ENCODE data around the gene BLOC1S3.

The BLOC1S3 gene

DNA sequence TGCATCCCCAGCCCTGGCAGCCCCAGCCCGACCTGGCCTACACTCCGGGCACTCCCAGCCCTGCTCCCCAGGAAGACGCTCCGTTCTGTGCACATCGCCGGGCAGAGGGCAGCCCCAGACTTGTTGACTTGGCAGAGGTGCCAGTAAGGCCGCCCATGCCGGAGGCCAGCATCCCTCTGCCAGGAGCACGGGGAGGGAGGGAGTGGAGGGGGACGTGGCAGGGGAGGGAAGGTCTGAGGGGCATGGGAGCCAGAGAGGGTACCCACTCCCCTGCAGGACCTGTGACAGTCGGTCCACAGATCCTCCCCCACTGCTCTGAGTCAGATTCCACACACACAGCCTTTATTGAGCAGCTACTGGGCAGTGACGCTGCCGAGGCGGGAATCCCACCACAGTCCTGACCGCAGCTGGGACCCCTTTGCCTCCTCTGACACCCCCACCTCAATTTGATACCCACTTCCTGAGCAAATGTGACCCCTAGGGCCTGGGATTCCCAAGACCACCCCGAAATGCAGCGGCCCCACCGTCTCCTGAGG lies 15.9 kb upstream of the BLOC1S3 start:
- DNase-seq: no peak

DNA sequence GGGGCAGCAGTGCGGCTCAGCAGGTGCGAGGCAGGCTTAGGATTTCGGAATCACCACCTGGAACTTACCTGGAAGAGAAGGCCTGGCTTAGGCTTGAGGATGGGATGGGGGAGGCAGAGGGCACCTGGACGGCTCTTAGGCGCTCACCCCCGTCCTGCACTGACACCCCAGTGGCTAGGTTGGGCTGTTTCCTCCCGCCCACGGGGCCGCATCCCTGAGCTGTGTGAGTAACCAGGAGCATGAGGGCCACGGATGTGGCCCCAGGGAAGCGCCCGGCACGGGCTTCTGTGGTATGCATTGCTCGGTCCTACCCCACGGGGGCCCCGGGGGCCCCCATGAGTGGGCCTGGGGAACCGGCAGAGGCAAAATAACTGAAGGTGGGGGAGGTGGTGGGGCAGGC lies 15.4 kb upstream of the BLOC1S3 start:
- DNase-seq: no peak

DNA sequence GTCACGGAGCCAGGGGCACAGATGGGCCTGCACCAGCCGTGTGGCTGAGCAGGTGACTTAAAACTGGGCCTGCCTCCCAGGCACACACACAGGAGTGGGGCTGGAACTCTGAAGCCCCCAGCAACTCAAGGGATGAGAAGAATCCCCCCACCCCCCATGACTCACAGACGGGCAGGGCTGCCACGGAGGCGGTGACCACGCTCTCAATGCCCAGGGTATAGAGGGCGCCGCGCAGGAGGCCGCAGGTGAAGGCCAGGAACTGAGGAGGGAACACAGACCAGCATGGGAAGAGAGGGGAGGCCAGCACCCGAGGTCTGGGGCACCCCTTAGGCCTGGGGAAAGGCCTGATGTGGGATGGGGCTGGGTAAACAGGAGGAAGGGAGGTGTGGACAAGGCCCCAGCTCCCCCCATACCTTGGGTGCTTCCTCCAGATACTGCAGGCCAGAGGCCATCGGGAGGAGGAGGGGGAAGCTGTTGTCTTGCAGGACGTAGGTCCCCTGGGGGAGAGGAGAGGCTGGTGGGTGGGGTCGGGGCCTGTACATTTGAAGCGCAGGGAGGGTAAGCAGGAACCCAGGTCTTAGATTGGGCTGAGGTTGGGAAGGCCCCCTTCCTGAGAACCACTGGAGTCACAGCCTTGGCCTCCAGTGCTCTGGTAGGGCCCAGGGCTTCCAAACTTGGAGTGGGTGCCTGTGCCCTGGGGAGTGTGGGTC lies 14.7 kb upstream of the BLOC1S3 start:
- DNase-seq: no peak

DNA sequence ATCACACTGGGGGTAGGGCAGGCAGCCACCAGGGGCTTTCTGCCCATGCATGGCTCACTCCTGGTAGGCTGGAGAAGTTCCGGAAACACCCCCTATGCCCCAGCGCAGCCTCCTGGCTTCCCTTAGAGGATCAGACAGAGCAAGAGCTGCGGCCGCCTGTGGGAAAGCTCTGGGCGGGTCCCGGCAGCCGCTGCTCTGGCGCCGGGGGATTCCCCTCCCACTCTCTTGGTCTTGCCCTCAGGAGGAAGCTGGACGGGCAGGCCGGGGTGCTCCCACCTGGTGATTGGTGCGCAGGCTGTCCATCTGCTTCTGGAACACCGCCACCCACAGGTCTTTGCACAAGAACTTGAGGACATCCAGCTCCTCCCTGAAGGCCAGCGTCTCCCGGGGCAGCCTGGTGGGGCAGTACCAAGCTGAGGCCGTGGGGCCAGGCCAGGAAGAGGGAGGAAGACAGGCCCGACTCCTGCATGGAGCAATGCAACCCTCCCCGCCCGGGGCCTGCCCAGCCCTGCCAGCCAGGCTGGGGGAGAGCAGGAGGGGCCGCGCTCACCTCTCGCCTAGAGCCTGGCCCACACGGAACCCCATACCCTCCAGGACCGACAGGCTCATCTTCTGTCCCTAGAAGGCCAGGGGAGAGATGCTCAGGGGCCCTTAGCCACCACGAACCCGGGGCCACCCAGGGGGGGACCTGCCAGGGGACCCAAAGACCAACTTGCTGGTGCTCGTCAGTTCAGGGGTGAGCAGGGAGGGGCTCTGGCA lies 13.8 kb upstream of the BLOC1S3 start:
- no peak for DNase-seq

DNA sequence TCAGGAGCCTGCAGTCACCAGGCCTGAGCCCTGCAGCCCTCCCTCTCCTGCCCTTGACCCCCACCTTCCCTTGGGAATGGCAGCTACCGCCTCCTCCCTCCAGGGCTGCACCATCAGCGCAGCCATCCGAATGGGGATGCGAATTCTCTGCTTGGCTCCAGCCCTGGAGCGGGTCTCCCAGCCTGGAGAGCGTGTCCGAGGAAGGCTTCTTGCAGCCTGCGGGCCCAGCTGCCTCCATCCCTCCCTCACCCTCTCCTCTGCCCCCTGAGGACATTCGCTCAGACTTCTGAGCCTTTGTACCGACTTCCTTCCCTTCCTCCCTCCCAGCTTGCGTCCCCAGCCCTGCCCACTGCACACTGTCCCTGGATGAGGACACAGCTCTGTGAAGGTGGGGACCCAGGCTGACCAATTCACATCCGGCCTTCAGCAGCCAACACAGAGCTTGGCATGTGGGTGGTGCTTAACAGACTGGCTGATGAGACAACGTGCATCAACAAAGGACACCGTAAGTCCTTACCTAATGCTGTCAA lies 11.8 kb upstream of the BLOC1S3 start:
- DNase-seq: no peak

DNA sequence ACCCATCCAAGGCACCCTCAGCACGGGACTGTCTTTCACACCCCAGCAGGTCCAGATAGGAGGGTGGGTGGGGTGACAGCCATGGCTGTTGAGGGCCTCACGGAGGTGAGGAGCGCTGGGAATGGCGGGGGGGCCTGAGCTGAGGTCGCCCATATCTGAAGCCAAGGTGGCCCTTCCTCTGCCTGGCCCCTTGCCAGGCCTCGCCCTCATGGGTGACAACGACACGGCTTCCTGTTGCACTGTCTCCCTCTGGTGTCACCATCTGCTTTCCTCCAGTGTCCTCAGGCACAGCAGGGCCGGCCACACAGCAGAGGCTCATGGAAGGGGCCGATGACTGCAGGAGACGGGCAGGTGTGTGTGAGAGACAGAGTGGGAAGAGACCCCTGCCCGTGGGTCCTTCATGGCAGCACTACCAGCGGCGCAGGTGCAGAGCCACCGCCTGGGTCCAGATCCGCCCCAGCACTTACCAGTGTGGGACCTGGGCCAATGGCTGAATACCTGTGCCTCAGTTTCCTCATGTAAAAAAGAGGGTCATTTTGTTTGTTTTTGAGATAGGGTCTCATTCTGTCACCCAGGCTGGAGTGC lies 9.7 kb upstream of the BLOC1S3 start:
- DNase-seq: no peak

DNA sequence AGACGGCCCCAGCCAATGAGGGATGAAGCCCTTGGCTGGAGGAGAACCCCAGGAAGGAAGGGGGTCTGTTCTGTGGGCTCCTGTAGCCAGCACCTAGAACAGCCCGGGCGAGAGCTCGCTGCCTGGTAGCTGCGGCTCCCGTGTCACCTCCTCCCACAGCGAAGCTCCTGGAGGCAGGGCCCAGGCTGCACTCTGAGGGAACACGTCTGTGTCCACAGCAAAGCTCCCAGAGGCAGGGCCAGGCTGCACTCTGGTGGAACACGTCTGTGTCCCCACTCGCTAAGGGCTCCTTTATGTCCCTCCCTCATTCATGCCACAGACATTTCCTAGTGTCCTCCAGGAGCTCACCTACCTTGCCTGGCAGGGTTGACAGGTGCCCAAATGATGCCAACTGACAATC lies 9.0 kb upstream of the BLOC1S3 start:
- no peak for DNase-seq

DNA sequence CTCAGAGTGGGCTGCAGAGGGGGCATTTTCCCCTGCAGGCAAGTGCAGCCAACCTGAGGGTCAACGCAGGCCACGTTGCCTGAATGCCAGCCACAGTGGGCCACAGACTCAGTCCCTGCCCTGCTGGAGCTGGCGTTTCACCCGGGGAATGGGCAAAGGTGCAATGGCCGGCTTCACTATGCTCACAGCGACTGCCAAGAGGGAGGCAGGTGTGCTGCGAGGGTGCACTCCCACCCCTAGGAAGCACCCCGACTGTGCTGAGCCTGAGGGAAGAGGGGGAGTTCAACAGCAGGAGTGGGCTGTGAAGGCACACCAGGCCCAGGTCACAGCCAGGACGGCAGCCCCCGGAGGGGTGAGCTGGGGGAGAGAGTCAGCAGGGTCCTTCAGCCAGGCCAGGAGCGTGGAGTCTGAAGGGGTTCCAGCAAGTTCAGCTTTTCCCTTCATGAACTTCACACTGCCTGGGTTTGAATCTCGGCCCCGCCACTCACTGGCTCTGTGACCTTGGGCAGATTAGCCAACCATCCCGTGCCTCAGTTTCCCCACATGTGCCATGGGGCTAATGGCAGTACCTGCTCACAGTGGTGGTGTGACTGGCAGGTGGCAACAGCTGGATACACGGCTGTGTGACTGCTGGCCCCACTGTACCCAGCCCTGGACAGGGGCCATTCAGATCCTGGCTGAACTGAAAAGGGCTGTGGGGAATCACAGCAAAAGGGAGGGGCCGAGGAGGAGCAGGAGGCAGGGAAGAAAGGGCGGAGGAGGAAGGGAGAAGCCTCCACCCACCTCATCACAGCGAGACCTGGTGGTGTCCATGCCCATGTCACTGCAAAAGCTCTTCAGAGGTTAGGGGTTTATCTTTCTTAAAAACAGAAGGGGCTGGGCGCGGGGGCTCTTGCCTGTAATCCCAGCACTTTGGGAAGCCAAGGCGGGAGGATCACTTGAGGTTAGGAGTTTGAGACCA lies 8.2 kb upstream of the BLOC1S3 start:
- DNase-seq: no peak

DNA sequence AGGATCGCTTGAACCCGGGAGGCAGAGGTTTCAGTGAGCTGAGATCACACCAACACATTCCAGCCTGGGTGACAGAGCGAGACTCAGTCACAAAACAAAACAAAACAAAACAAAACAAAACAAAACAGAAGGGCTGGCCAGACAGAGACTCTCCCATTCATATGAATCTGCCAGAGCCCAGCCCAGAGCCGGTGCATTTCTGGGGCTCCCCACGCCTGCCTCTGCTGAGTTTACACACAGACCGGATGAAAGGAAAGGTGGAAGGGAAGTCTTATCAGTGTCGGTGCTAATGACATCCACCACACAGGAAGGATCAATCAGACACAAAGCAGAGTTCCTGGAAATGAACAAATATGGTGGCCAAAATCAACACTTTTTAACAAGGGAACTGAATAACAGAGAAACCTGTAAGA lies 7.4 kb upstream of the BLOC1S3 start:
- DNase-seq: no peak

DNA sequence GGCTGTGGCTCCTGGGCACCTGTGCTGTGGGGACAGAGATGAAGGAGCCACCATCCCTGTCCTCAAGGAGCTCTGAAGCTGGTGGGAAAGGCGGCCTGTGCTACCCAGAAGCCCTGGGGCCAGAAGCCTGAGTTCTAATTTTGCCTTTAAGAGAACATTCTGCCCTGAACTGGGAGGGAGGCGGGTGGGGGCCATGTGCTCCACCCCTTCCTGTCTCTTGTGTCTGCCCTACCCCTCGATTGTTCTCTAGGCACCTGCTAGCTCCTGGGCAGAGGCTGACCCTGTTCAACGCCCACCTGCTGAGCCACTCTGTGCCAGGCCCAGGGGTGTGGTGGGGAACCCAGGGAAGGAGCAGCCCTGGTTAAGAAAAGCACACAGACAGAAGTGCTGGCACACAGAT lies 6.4 kb upstream of the BLOC1S3 start:
- DNase-seq: no peak

DNA sequence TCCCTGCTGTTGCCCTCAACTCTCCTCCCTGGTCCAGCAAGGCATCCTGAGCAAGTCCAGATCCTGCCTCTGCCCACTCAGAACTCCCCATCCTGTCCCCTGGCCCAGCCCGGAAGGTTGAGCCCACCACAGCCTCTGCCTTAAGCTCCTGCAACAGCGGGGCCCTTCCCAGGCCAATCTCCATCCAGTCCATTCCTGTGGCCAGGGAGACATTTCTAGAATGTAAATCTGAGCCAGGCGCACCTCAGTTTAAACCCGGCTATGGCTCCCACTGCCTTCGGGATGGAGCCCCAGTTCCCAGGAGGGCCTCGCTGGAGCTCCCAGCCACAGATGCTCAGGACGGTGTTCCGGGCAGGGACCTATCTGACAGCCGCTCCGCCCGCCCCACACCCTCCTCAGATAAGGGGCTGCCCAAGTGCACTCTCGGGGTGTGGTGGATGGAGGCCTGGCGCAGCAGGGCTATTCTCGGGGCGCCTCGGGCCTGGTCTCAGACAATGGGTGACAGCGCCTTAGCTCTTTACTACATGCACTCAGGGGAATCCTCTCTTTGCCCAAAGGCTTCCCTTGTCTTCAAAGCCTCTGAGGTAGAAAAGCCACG lies 5.9 kb upstream of the BLOC1S3 start:
- DNase-seq: no peak

DNA sequence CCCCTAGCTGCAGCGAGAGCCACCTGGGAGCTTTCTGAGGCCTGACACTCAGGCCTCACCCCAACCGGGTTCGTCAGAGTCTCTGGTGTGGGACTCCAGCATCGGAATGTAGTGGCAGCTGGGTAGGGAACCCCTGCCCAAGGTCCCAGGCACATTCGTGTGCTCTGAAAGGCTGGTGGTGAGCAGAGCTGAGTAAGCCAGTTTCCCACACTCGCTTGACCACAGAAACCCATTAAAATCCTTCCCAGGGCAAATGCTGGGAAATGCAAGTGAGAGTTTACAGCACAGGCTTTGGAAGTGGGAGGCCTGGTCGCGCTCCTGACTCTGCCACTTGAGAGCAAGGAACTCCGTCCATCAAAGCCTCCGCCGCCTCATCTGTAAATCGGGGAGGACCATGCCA lies 4.8 kb upstream of the BLOC1S3 start:
- no peak for DNase-seq

DNA sequence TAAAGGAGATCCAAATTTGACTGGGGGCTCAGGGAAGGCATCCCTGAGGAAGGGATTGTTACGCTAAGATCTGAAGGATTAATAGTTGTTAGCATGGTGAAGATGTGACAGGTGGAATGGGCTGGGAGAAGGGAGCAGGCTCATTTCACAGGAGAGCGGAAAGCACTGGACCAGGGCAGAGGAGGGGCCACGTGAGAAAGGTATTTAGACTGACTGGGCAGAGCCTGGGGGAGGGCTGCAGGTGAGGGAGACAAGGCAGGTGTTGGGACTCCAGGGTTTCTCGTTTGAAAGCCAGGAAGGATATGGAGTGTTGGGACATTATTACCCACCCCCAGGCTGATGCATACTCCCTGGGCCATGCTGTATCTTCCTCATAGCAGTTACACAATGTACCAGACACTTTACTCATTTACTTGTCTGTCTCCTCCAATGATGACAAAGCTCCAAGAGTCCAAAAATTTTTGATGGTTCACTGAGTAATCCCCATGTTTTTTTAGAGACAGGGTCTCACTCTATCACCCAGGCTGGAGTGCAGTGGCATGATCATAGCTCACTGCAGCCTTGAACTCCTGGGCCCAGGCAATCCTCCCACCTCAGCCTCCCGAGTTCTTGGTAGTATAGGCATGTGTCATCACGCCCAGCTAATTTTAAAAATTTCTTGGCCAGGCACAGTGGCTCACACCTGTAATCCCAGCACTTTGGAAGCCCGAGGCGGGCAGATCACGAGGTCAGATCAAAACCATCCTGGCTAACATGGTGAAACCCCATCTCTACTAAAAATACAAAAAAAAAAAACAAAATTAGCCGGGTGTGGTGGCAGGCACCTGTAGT lies 2.9 kb upstream of the BLOC1S3 start:
- no peak for DNase-seq

DNA sequence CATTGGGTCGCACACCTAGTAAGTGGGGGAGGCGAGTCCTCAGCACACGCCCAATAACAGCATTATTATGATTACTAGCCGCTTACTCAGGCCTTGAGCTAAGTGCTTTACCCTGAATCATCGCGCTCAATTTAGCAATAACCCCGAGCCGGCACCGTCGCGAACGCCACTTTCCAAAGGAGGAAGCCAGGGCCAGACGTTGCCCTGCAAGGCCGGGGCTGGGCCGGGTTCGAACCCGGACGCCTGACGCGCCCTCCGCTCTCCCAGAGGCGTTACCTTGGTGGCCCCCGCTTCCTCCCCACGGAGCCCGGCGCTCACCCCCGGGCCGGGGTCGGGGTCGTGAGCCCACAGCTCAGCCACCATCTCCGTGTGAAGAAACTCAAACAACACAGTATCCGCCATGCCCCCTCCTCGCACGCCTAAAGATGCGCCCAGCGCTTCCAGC lies 745 bp upstream of the BLOC1S3 start, which contains the start of gene TRAPPC6A:
TRAPPC6A (minus strand) TSS at position 421 of the 445 bp plus-strand sequence; CDS start at position 402, 19 bp downstream.
- no peak for DNase-seq

DNA sequence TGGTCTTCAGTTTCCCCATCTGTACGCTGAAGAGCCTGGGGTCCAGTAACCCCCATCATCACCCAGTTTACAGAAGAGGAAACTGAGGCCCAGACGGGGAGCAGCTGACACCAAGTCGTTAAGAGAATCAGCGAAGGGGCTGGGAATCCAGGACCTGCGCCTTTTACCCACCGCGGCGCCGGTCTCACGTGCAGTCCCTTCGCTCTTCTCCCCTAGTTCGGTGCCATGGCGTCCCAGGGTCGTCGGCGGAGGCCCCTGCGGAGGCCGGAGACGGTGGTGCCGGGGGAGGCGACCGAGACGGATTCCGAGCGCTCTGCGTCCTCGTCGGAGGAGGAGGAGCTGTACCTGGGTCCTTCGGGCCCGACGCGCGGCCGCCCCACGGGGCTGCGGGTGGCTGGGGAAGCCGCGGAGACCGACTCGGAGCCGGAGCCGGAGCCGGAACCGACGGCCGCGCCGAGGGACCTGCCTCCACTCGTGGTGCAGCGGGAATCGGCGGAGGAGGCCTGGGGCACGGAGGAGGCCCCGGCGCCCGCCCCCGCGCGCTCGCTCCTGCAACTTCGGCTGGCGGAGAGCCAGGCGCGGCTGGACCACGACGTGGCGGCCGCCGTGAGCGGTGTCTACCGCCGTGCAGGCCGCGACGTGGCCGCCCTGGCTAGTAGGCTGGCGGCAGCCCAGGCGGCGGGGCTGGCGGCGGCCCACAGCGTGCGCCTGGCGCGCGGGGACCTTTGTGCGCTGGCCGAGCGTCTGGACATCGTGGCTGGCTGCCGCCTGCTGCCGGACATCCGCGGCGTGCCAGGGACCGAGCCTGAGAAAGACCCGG lies 698 bp downstream of the BLOC1S3 start:
- DNase-seq: no peak

DNA sequence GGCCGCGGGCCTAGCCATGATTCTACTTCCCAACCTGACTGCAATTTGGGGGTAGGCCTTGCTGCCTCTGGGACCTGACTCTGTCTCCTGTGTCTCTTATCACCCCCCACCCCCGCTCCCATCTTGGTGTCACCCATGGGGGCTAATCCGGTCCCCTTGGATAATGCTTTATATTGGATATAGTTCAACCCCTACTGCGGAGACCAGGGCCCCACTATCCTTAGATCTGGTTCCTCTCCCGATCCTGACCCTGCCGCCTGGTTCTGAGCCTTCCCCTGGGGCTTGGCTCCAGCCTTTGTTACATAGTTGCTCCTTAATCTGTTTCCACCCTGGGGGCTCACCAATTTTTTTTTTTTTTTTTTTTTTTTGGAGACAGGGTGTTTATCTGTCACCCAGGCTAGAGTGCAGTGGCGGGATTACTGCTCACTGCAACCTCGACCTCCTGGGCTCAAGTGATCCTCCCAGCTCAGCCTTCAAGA lies 1.3 kb downstream of the BLOC1S3 start:
- no peak for DNase-seq

DNA sequence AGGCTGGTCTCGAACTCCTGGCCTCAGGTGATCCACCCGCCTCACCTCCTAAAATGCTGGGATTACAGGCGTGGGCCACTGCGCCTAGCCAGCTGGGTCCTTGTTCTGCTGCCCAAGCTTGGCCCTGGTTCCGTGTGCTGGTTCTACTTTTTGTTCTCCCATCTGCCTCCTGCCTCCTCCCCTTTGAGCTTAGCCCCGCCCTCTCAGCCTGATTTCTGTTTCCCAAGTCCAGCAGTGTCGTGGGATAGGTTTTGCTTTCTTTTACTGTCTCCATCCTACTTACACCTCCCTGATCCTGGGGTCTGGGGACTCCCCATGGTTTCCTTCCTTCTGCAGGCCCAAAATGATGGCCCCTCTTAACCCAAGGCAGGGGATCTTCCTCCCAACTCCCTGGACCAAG lies 2.4 kb downstream of the BLOC1S3 start:
- DNase-seq: no peak

DNA sequence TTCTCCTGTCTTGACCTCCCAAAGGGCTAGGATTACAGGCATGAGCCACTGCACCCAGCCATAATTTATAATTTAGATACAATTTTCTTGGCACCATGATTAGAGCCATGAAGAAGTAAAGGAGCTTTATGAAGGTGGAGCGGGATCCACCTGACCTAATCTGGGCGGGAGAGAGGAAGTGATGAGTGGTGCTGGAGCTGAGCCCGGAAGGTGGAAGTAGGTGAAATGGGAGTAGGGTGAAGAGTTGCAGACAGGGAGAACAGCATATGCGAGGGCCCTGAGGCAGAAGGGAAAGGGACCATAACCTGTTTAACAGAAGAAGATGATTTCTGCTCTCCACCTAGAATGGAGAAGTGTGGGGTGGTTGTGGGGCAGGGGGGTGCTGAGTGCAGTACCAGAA lies 4.2 kb downstream of the BLOC1S3 start:
- no peak for DNase-seq

DNA sequence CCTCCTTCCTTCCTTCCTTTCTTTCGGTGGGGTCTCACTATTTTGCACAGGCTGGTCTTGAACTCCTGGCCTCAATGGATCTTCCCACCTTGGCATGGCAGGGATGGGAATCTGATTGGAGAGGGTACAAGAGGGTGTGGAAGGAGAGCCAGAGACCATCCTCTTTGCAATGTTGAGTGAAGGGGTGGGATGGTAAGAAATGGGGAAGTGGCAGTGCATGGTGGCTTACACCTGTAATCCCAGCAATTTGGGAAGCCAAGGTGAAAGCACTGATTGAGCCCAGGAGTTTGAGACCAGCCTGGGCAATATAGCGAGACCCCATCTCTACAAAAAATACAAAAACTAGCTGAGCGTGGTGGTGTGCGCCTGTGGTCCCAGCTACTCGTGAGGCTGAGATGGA lies 5.5 kb downstream of the BLOC1S3 start:
- no peak for DNase-seq

Data from SIG-M5 (cell line).